Measurements from ENCODE around the gene MOB1B.

- TF ChIP-seq CTCF (conservative IDR thresholded peaks at IDR 0.05; ENCODE audit: low read depth in 2 of 2) (no peak), NANOG (IDR thresholded peaks at IDR 0.05; ENCODE audit: borderline replicate concordance) (no peak), POLR2AphosphoS5 (IDR thresholded peaks at IDR 0.05; ENCODE audit: low read depth) (no peak), EZH2 (IDR thresholded peaks at IDR 0.05; ENCODE audit: low read depth, unreplicated experiment) (no peak), CREB1 (CRISPR knock-in tag; IDR thresholded peaks at IDR 0.05; ENCODE audit: low read depth) (no peak), EZH2phosphoT487 (IDR thresholded peaks at IDR 0.05; ENCODE audit: unreplicated experiment) (no peak), REST (IDR thresholded peaks at IDR 0.05; ENCODE audit: unreplicated experiment) (no peak)
Observed at GRCh38 chr4:70855464-70855863, 46.7 kb upstream of the MOB1B start.

Data from GM23338 (cell line).